Epithelial cell of proximal tubule (primary cell): ENCODE data around the gene SCNN1A. TPM values are rescaled to one million over a fixed set of nuclear protein-coding genes. Genes with fewer than 3 reads are reported as not detected.

Experiments
- DNase-seq: peaks from one replicate; pipeline ENCODE4 v3.0.0-alpha.2; 2011; ENCODE audit warnings: low read depth
- H3K4me3 ChIP-seq: 2 replicates; pipeline ENCODE4 v1.5.1; 2011; ENCODE audit warnings: low read depth, mild to moderate bottlenecking, low read length
- total RNA-seq: library from RNA; depleted of rRNA; stranded (reverse); fragments of >200 nt; gene quantifications from 2 replicates; pipeline ENCODE4 v1.2.3, GENCODE V29; 2015
- TF ChIP-seq, protein P1 (sequence below): conservative IDR thresholded peaks from 2 replicates; pipeline ENCODE4 v1.5.1; 2012; ENCODE audit warnings: low read depth, mild to moderate bottlenecking, low read length

The SCNN1A gene
- total RNA-seq, 1 donor from 2014 or later = 52.2 TPM

DNA sequence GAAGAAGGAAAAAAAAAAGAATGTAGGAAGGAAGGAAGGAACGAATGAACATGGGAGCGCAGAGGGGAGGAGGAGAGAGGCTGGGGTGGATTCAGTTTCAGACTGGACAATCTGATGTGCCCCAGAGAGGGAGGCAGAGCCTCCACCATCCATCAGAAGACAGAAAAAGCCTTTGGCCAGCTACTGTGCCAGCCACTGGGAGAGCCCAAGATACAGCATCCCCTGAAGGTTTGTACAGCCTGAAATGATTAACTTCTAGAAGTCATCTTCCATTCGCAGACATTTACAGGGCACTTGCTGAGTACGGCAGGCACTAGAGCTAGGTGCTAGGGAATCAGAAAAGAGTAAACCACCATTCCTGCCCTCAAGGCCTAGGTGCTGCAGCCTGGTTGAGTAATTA, 55.9 kb downstream of the SCNN1A start:
- no peak overlapping the region for H3K4me3 ChIP-seq
- DNase-seq = no peak
- TF ChIP-seq, protein P1, sequence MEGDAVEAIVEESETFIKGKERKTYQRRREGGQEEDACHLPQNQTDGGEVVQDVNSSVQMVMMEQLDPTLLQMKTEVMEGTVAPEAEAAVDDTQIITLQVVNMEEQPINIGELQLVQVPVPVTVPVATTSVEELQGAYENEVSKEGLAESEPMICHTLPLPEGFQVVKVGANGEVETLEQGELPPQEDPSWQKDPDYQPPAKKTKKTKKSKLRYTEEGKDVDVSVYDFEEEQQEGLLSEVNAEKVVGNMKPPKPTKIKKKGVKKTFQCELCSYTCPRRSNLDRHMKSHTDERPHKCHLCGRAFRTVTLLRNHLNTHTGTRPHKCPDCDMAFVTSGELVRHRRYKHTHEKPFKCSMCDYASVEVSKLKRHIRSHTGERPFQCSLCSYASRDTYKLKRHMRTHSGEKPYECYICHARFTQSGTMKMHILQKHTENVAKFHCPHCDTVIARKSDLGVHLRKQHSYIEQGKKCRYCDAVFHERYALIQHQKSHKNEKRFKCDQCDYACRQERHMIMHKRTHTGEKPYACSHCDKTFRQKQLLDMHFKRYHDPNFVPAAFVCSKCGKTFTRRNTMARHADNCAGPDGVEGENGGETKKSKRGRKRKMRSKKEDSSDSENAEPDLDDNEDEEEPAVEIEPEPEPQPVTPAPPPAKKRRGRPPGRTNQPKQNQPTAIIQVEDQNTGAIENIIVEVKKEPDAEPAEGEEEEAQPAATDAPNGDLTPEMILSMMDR = no peak

DNA sequence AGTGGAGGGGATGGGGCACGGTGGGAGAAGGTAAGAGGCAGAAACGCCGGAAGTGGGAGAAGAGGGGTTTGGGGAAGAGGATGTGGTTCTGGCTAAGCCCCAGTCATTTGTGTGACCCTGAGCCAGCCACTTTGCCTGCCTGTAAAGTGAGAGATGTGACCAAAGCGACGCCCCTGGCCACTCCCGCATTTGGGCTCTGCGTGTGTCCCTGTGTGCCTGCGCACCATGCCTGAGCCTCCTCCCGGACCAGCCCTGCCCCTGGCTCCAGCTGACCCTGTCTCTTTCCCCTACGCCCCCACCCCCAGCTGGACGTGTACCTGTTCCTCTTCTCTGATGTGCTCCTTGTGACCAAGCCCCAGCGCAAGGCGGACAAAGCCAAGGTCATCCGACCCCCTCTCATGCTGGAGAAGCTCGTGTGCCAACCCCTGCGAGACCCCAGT, 56.9 kb downstream of the SCNN1A start:
- TF ChIP-seq, protein P1 = no peak
- DNase-seq = no peak
- H3K4me3 ChIP-seq = no peak overlapping the region

DNA sequence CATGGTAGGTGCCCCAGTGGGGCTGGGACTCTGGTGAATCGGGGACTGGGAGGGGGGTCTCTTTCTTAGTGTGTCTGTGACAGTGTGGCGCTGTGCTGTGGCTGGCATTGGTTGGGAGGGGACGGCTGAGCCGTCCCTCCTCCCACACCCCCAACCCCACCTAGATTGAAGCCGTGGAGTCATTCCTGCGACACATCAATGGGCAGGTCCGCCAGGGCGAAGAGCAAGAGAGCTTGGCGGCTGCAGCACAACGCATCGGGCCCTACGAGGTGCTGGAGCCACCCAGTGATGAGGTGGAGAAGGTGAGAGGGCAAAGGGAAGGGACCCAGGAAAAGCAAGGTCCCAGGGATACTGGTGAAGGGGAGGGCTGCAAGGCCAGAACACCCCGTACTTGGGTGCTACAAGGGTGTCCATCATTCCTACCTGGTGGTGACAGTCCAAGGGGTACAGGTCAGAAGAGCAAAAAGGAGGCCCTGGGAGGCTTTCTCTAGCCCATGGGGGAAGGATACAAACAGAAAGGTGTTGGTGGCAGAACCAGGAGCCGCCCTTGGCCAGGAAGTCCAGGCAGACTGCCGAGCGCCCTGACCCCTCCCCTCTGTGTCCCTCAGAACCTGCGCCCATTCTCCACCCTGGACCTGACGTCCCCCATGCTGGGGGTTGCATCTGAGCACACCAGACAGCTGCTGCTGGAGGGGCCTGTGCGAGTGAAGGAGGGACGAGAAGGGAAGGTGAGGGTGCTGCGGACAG, 57.5 kb downstream of the SCNN1A start:
- DNase-seq = no peak
- TF ChIP-seq, protein P1 = no peak
- H3K4me3 ChIP-seq = no peak overlapping the region

GRCh38 chr12:6316921-6317692, 58.3 kb downstream of the SCNN1A start:
- DNase-seq = no peak
- H3K4me3 ChIP-seq = no peak overlapping the region
- TF ChIP-seq, protein P1 = no peak

- TF ChIP-seq, protein P1 = no peak
- DNase-seq = no peak
- no peak overlapping the region for H3K4me3 ChIP-seq
These were observed 59.4 kb downstream of the SCNN1A start for GRCh38 chr12:6315704-6316597.

DNA sequence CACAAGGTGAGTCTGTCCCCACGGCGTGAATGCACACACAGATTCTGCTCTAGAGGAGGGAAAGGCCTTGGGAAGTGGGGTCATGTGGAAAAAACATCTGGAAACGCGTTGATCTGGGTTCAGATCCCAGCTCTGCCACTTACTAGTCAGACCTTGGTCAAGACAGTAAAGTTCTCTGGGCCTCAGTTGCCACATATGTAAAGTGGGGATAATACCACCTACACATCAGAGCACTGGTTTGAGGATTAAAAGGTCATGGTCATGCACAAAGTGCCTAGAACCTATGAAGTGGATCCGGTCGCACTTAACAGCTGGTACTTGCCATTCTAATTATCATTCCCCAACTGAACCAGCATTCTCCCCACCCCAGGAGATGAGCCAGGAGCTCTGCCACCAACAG, 60.2 kb downstream of the SCNN1A start:
- DNase-seq = no peak
- no peak overlapping the region for H3K4me3 ChIP-seq
- TF ChIP-seq, protein P1 = no peak
